T-cell (primary cell): ENCODE results near the gene KCNIP3. TPM values are rescaled to one million over a fixed set of nuclear protein-coding genes. Genes with fewer than 3 reads are reported as not detected.
A peak's percentile ranks its signal among the peaks of the same experiment; 100 is the strongest.

Source experiments
- ATAC-seq, 4 experiments: fragments of 200-7000 bp in 3 of 4; fragments of 150-1000 bp in 1 of 4; cut with Tn5 transposase; replicated peaks in 1 of 4; 1 replicate in 3 of 4; 2 replicates in 1 of 4; pipeline ENCODE4 v1.10.0; 2021; ENCODE audit warnings: moderate library complexity in 3 of 4, mild to moderate bottlenecking in 2 of 4, moderate number of reproducible peaks in 1 of 4
- CTCF ChIA-PET, 2 donors: fragments of 300-600 bp; sonication (Branson Sonifier 250); formaldehyde crosslinking; loops; one replicate each; lab custom pipeline; 2022; ENCODE audit warnings: antibody characterized with exemption in 2 of 2; lab: Charles Lee
- POLR2A ChIA-PET, 2 donors: fragments of 300-600 bp; sonication (Branson Sonifier 250); formaldehyde crosslinking; loops; one replicate each; lab custom pipeline; 2022; ENCODE audit warnings: antibody characterized with exemption in 2 of 2; lab: Charles Lee
- DNase-seq, 35 experiments: peaks; one replicate each; pipeline versions ENCODE4 v3.0.0 to v3.0.0-alpha.2; 2013 to 2023
- H3K27ac ChIP-seq: one replicate; pipeline ENCODE4 v1.5.1; 2013; ENCODE audit warnings: low read length
- H3K27me3 ChIP-seq, 2 experiments: replicated peaks in 1 of 2; 1 replicate in 1 of 2; 2 replicates in 1 of 2; pipeline versions ENCODE4 v1.6.1 to v1.7.0; 2013; ENCODE audit warnings: low read length in 1 of 2, mixed read lengths in 1 of 2; ENCODE audit not compliant: control insufficient read depth in 2 of 2, insufficient read depth in 2 of 2; ENCODE audit errors: extremely low read depth in 1 of 2
- H3K36me3 ChIP-seq, 2 donors: 1 replicate in 1 of 2; 2 replicates in 1 of 2; pipeline versions ENCODE4 v1.6.1 to v1.7.0; 2013; ENCODE audit warnings: low read length in 1 of 2; ENCODE audit not compliant: control insufficient read depth in 2 of 2, insufficient read depth in 1 of 2; ENCODE audit errors: extremely low read depth in 1 of 2
- H3K4me1 ChIP-seq, 2 experiments: 1 replicate in 1 of 2; 2 replicates in 1 of 2; pipeline versions ENCODE4 v1.6.1 to v1.7.0; 2013; ENCODE audit warnings: low read length in 2 of 2, mixed read lengths in 1 of 2; ENCODE audit not compliant: insufficient read depth in 2 of 2, control insufficient read depth in 1 of 2; ENCODE audit errors: extremely low read depth in 1 of 2
- H3K4me3 ChIP-seq, 2 donors: 1 replicate in 1 of 2; 2 replicates in 1 of 2; pipeline versions ENCODE4 v1.5.1 to v1.7.0; 2013; ENCODE audit warnings: mild to moderate bottlenecking in 2 of 2, low read length in 1 of 2, moderate library complexity in 1 of 2; ENCODE audit not compliant: control insufficient read depth in 1 of 2; ENCODE audit errors: extremely low read depth in 1 of 2
- H3K9me3 ChIP-seq: 2 replicates; pipeline ENCODE4 v1.7.0; 2013
- H3K27ac Mint-ChIP-seq, 2 donors: one replicate each; pipeline ENCODE4 v1.8.0; 2020 to 2021; ENCODE audit warnings: mild to moderate bottlenecking in 2 of 2, mixed read lengths in 2 of 2
- H3K27me3 Mint-ChIP-seq, 2 donors: one replicate each; pipeline ENCODE4 v1.8.0; 2021 to 2022; ENCODE audit warnings: mixed read lengths in 2 of 2
- H3K36me3 Mint-ChIP-seq: one replicate; pipeline ENCODE4 v1.8.0; 2021; ENCODE audit warnings: mixed read lengths
- H3K4me1 Mint-ChIP-seq, 3 donors: one replicate each; pipeline ENCODE4 v1.8.0; 2020 to 2022; ENCODE audit warnings: mixed read lengths in 3 of 3, mild to moderate bottlenecking in 1 of 3
- H3K4me3 Mint-ChIP-seq, 3 donors: one replicate each; pipeline ENCODE4 v1.8.0; 2020 to 2022; ENCODE audit warnings: mild to moderate bottlenecking in 3 of 3, mixed read lengths in 3 of 3, moderate library complexity in 3 of 3
- H3K9me3 Mint-ChIP-seq, 3 donors: one replicate each; pipeline ENCODE4 v1.8.0; 2020 to 2022; ENCODE audit warnings: mixed read lengths in 3 of 3
- WGBS: methylation state at CpG from one replicate; pipeline ENCODE4 v1.1.5; 2013; ENCODE audit warnings: missing lambda C conversion rate; ENCODE audit not compliant: insufficient coverage; 5-methylcytosine and 5-hydroxymethylcytosine counted together
- total RNA-seq, 35 experiments: library from RNA in 6 of 35; stranded (reverse) in 6 of 35; fragments of 120-200 nt in 1 of 35; gene quantifications; one replicate each; pipeline versions ENCODE4 v1.2.1 to v1.2.4 and lab custom pipeline; 2013 to 2026

Gene KCNIP3
- total RNA-seq, 5 donors from 2014 or later (not counting 1 experiment from before 2014, with no cell fraction given) = not detected

DNA sequence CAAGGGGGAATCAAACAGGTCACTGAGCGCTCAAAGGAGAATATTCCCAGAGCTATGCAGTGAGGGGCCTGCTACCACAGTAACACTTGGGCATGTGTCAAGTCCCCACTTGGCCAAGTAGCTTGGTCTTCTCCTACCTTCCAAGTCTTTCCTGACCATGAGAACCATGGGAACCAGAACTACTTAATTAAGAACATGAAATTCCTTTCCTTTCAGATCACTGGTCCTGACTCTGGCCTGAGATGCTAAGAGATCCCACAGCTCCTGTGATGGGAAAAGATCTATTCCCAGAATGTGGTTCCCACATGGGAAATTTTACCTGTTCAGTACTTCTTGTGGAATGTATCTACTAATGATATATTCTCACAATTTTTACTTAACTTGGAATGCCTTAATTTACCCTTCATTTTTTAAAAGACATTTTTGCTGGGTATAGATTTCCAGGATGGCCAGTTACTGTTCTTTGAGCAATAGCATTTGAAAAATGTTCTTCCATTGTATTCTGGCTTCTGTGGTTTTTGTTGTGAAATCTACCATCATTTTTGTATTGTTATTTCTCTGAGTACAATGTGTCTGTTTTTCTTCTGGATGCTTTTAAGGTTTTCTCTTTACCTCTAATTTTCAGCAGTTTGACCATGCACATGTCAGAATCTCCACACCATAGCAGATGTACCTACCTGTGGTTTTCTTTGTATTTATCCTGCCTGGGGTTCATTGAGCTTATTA, 37.9 kb downstream of the KCNIP3 start:
- Mint-ChIP-seq H3K36me3 (no peaks in the 10 kb centered on the region), H3K9me3 (no peaks in the 10 kb centered on the region), H3K4me1 (no peaks in the 10 kb centered on the region), H3K27me3 (peaks cover 3 to 4% of the 10 kb centered on the region in 2 donors), H3K4me3 (no peak overlapping the region), H3K27ac (no peak overlapping the region)
- no peak for ATAC-seq
- no peaks in the 10 kb centered on the region for H3K36me3 ChIP-seq
- H3K9me3 ChIP-seq = no peaks in the 10 kb centered on the region
- no peak for DNase-seq
- H3K27me3 ChIP-seq = peaks cover 0 to 15% of the 10 kb centered on the region in 2 experiments
- CTCF ChIA-PET = no interaction called here
- POLR2A ChIA-PET = no interaction called here
- WGBS = 100% methylated on average over 1 of the region's 1 CpG
- no peaks in the 10 kb centered on the region for H3K4me1 ChIP-seq
- H3K27ac ChIP-seq = no peak overlapping the region
- no peak overlapping the region for H3K4me3 ChIP-seq

GRCh38 chr2:95336406-95336805, 39.3 kb downstream of the KCNIP3 start:
- POLR2A ChIA-PET = no interaction called here
- ATAC-seq = no peak
- no peak for DNase-seq
- CTCF ChIA-PET = no interaction called here
- Mint-ChIP-seq H3K9me3 (no peaks in the 10 kb centered on the region), H3K27me3 (peaks cover 5 to 9% of the 10 kb centered on the region in 2 donors), H3K36me3 (no peaks in the 10 kb centered on the region), H3K4me3 (no peak overlapping the region), H3K4me1 (no peaks in the 10 kb centered on the region), H3K27ac (no peak overlapping the region)
- no peaks in the 10 kb centered on the region for H3K36me3 ChIP-seq
- peaks cover 0 to 20% of the 10 kb centered on the region in 2 experiments for H3K27me3 ChIP-seq
- no peak overlapping the region for H3K4me3 ChIP-seq
- no peaks in the 10 kb centered on the region for H3K9me3 ChIP-seq
- no peak overlapping the region for H3K27ac ChIP-seq
- WGBS = no CpG with 5 or more reads among the region's 2 CpGs
- H3K4me1 ChIP-seq = no peaks in the 10 kb centered on the region

- no peaks in the 10 kb centered on the region for H3K9me3 Mint-ChIP-seq
- Histone ChIP-seq H3K36me3 (no peaks in the 10 kb centered on the region), H3K4me1 (no peaks in the 10 kb centered on the region), H3K9me3 (no peaks in the 10 kb centered on the region), H3K27me3 (peaks cover 2 to 20% of the 10 kb centered on the region in 2 experiments), H3K4me3 (no peak overlapping the region), H3K27ac (no peak overlapping the region)
- ATAC-seq (no peak), DNase-seq (no peak)
- H3K4me3 Mint-ChIP-seq = no peak overlapping the region
- H3K27ac Mint-ChIP-seq = no peak overlapping the region
- 69% methylated on average over 6 of the region's 7 CpGs for WGBS
- peaks cover 15 to 18% of the 10 kb centered on the region in 2 donors for H3K27me3 Mint-ChIP-seq
- H3K36me3 Mint-ChIP-seq = no peaks in the 10 kb centered on the region
- ChIA-PET CTCF (no interaction called here), POLR2A (no interaction called here)
- H3K4me1 Mint-ChIP-seq = no peaks in the 10 kb centered on the region
These were observed 40.7 kb downstream of the KCNIP3 start for GRCh38 chr2:95337829-95338228.

DNA sequence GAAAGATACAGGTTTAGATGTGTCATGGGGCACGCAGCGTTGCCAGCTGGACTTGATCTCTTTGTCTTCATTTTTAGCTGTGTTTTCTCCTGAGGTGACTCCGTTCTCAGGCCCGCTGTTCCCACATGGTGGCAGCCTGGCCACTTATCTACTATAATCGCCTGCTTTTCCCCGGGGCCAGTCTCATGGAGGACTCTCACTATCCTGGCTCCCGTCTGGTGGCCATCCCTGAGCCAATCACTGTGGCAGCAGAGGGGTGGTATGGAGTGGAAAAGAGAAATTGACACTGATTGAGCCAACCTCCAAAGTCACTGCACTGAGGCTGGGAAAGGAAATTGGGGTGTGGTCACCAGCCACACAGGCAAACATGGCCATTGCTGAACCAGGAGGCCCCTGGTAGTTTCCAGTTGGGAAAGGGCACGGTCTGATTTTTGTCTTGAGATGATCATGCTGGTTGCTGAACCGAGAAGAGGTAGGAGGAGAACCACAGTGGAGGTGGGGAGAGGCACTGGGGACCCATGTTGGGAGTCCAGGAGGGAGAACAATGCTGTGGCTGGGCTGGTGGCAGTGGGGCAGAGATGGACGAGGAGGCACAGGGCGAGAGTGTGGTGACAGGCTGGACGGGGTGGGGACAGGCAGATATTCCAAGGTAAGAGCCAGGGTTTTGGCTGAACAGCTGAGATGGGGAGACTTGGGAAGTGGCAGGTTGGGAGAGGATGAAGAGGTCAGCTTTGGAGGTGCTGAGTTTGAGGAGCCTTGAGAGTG, 45.6 kb downstream of the KCNIP3 start:
- H3K27ac Mint-ChIP-seq = no peak overlapping the region
- no peaks in the 10 kb centered on the region for H3K9me3 Mint-ChIP-seq
- Histone ChIP-seq H3K4me3 (no peak overlapping the region), H3K4me1 (peaks cover 2 to 12% of the 10 kb centered on the region in 2 experiments), H3K9me3 (no peaks in the 10 kb centered on the region), H3K27me3 (peaks cover 7 to 56% of the 10 kb centered on the region in 2 experiments), H3K36me3 (no peaks in the 10 kb centered on the region), H3K27ac (no peak overlapping the region)
- DNase-seq (no peak), ATAC-seq (no peak)
- ChIA-PET CTCF (no interaction called here), POLR2A (no interaction called here)
- no peak overlapping the region for H3K4me3 Mint-ChIP-seq
- peaks cover 0 to 9% (median 6%) of the 10 kb centered on the region in 3 donors for H3K4me1 Mint-ChIP-seq
- peaks cover 31 to 37% of the 10 kb centered on the region in 2 donors for H3K27me3 Mint-ChIP-seq
- H3K36me3 Mint-ChIP-seq = no peaks in the 10 kb centered on the region
- WGBS = 79% methylated on average over 8 of the region's 12 CpGs

DNA sequence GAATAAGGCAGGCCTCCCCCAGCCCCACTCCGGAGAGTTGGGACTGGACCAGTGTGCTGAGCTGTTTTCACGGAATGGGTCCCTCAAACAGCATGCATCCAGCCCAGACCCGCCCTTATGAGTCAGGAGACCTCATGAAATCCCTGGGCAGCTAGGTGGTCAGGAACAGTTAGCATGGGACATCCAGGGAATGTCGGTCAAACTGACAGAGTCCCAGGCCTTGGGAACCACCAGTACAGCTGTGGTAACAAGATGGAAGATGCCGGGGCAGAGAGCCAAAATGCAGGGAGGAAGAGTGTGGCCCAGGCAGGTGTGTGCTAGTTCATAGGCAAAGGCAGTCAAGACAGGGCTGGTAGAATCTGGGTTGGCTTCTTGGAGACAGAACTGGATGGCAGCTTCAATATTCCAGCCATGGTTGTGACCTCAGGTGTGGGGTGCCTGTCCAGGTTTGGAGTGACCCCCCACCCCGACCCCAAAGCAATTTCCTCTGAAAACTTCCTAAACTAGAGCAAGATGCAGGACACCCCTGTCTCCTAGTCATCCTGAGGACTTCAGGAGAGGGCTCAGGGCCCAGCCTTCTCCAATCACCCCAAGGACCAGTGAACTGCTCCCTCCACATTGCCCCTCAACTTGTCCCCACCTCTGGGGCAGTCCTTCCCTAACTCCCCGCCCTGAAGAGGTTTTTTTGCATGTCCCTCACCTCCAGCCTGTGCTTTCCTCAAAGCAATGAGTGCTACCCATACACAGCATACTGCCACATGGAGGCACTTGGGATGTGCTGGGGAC, 46.5 kb downstream of the KCNIP3 start:
- ChIA-PET POLR2A (no interaction called here), CTCF (interaction anchor here in 1 of 2 donors (0.5 kb wide), 1 partner anchor 28 kb away, joined by 5 read pairs; no protein-coding TSS in a partner anchor)
- Histone ChIP-seq H3K27me3 (peaks cover 7 to 61% of the 10 kb centered on the region in 2 experiments), H3K36me3 (no peaks in the 10 kb centered on the region), H3K27ac (no peak overlapping the region), H3K9me3 (no peaks in the 10 kb centered on the region), H3K4me3 (no peak overlapping the region), H3K4me1 (peaks cover 2 to 12% of the 10 kb centered on the region in 2 experiments)
- Mint-ChIP-seq H3K4me1 (peaks cover 0 to 9% (median 6%) of the 10 kb centered on the region in 3 donors), H3K27me3 (peaks cover 31 to 45% of the 10 kb centered on the region in 2 donors), H3K4me3 (peak overlapping the region in 1 of 3 donors; percentile 34), H3K27ac (no peak overlapping the region), H3K9me3 (no peaks in the 10 kb centered on the region), H3K36me3 (no peaks in the 10 kb centered on the region)
- DNase-seq = no peak
- ATAC-seq = no peak
- WGBS = 80% methylated on average over 6 of the region's 7 CpGs

DNA sequence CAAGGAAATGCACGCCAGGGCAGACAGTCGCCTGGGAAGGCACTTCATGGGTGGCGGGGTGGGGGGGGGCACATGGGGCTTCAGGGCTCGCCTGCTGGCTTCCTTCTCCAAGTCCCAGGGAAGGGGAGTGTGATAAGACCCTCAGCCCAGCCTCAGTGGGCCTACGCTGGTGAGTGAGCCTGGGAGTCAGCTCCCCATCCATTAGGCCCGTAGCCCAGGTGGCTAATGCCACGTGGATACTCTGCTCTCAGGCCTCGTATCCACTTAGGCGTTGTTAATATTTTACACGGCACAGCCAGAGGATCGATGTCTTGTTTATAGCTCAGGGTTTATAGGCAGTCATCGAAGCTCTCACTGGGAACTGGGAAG, 47.1 kb downstream of the KCNIP3 start:
- 89% methylated on average over 8 of the region's 12 CpGs for WGBS
- CTCF ChIA-PET = interaction anchor here in 1 of 2 donors (0.5 kb wide), 1 partner anchor 29 kb away, joined by 5 read pairs; no protein-coding TSS in a partner anchor
- H3K4me3 ChIP-seq = no peak overlapping the region
- H3K4me1 ChIP-seq = peaks cover 2 to 12% of the 10 kb centered on the region in 2 experiments
- DNase-seq = peak in 2 of 35 experiments; percentile 1 to 13
- H3K9me3 ChIP-seq = no peaks in the 10 kb centered on the region
- no peak overlapping the region for H3K4me3 Mint-ChIP-seq
- no peak overlapping the region for H3K27ac Mint-ChIP-seq
- H3K9me3 Mint-ChIP-seq = no peaks in the 10 kb centered on the region
- H3K27ac ChIP-seq = no peak overlapping the region
- H3K4me1 Mint-ChIP-seq = peaks cover 0 to 9% (median 6%) of the 10 kb centered on the region in 3 donors
- peaks cover 31 to 46% of the 10 kb centered on the region in 2 donors for H3K27me3 Mint-ChIP-seq
- ATAC-seq = no peak
- peaks cover 7 to 67% of the 10 kb centered on the region in 2 experiments for H3K27me3 ChIP-seq
- H3K36me3 ChIP-seq = no peaks in the 10 kb centered on the region
- POLR2A ChIA-PET = no interaction called here
- H3K36me3 Mint-ChIP-seq = no peaks in the 10 kb centered on the region
